GM23338 (cell line): ENCODE results near the gene GPR156. TPM values are rescaled to one million over a fixed set of nuclear protein-coding genes. Genes with fewer than 3 reads are reported as not detected.

Experiments
- ATAC-seq: fragments of 200-7000 bp; cut with Tn5 transposase; 3 replicates; pipeline ENCODE4 v1.9.1; 2020
- DNase-seq: peaks from one replicate; pipeline ENCODE4 v3.0.0-alpha.2; 2015; ENCODE audit warnings: low spot score
- H2AFZ ChIP-seq: fragments of 200-600 bp; sonication (generic); 2 replicates; pipeline ENCODE4 v1.8.0; 2016; ENCODE audit warnings: antibody characterized with exemption, mild to moderate bottlenecking, moderate library complexity
- H3F3A ChIP-seq: fragments of 200-600 bp; sonication (generic); replicated peaks from 2 replicates; pipeline ENCODE4 v1.8.0; 2017; ENCODE audit warnings: antibody characterized with exemption, mixed run types, low read depth
- H3K27ac ChIP-seq: fragments of 200-600 bp; sonication (generic); 2 replicates; pipeline ENCODE4 v1.6.1; 2016; ENCODE audit warnings: low read depth
- H3K27me3 ChIP-seq: fragments of 200-600 bp; sonication (generic); 2 replicates; pipeline ENCODE4 v1.8.0; 2016; ENCODE audit warnings: mild to moderate bottlenecking, mixed run types, moderate library complexity; ENCODE audit not compliant: insufficient read depth
- H3K36me3 ChIP-seq: fragments of 200-600 bp; sonication (generic); 2 replicates; pipeline ENCODE4 v1.8.0; 2016; ENCODE audit warnings: mild to moderate bottlenecking; ENCODE audit not compliant: insufficient read depth
- H3K4me1 ChIP-seq: fragments of 200-600 bp; sonication (generic); 2 replicates; pipeline ENCODE4 v1.8.0; 2016; ENCODE audit warnings: mild to moderate bottlenecking, moderate library complexity; ENCODE audit not compliant: insufficient read depth
- H3K4me2 ChIP-seq: fragments of 200-600 bp; sonication (generic); 2 replicates; pipeline ENCODE4 v1.7.1; 2017; ENCODE audit warnings: mixed run types
- H3K4me3 ChIP-seq: fragments of 200-600 bp; sonication (generic); 2 replicates; pipeline ENCODE4 v1.6.1; 2016; ENCODE audit warnings: mixed run types
- H3K79me2 ChIP-seq: fragments of 200-600 bp; sonication (generic); replicated peaks from 2 replicates; pipeline ENCODE4 v1.8.0; 2017; ENCODE audit warnings: mild to moderate bottlenecking; ENCODE audit not compliant: insufficient read depth
- H3K9me2 ChIP-seq: fragments of 200-600 bp; sonication (generic); 2 replicates; pipeline ENCODE4 v1.8.0; 2017; ENCODE audit not compliant: insufficient read depth
- H4K20me1 ChIP-seq: fragments of 200-600 bp; sonication (generic); replicated peaks from 2 replicates; pipeline ENCODE4 v1.8.0; 2017; ENCODE audit warnings: mild to moderate bottlenecking; ENCODE audit not compliant: insufficient read depth
- H3K27ac Mint-ChIP-seq: 2 replicates; pipeline ENCODE4 v1.8.0; 2020; ENCODE audit warnings: inconsistent platforms, mild to moderate bottlenecking, moderate library complexity, mixed read lengths
- H3K27me3 Mint-ChIP-seq: 3 replicates; pipeline ENCODE4 v1.8.0; 2022; ENCODE audit warnings: low read depth, mild to moderate bottlenecking, moderate library complexity, mixed read lengths, inconsistent platforms; ENCODE audit not compliant: insufficient read depth, poor library complexity
- H3K36me3 Mint-ChIP-seq: 3 replicates; pipeline ENCODE4 v1.8.0; 2021; ENCODE audit warnings: low read depth, mild to moderate bottlenecking, inconsistent platforms, moderate library complexity, mixed read lengths
- H3K4me1 Mint-ChIP-seq: 3 replicates; pipeline ENCODE4 v1.8.0; 2020; ENCODE audit warnings: mild to moderate bottlenecking, inconsistent platforms, mixed read lengths
- H3K4me3 Mint-ChIP-seq: 3 replicates; pipeline ENCODE4 v1.8.0; 2021; ENCODE audit warnings: moderate library complexity, mild to moderate bottlenecking, inconsistent platforms, mixed read lengths
- H3K9me3 Mint-ChIP-seq: 3 replicates; pipeline ENCODE4 v1.8.0; 2020; ENCODE audit warnings: moderate library complexity, mild to moderate bottlenecking, inconsistent platforms, mixed read lengths
- CREB1 ChIP-seq: fragments of 250-450 bp; sonication (Bioruptor Pico); IDR thresholded peaks from 2 replicates; pipeline ENCODE4 v1.5.0; 2020; ENCODE audit warnings: low read depth, mild to moderate bottlenecking, moderate library complexity
- CTCF ChIP-seq, 2 experiments: fragments of 200-600 bp in 1 of 2; sonication (generic) in 1 of 2; conservative IDR thresholded peaks; 2 replicates each; pipeline versions ENCODE4 v1.5.1 to v1.6.1; 2016 to 2017; ENCODE audit warnings: antibody characterized with exemption in 2 of 2, low read depth in 2 of 2, mild to moderate bottlenecking in 2 of 2, moderate library complexity in 1 of 2
- ETS1 ChIP-seq: IDR thresholded peaks from 2 replicates; pipeline ENCODE4 v1.6.1; 2016; ENCODE audit warnings: antibody characterized with exemption
- EZH2 ChIP-seq: fragments of 200-600 bp; sonication (generic); IDR thresholded peaks from one replicate; pipeline ENCODE4 v1.8.0; 2017; ENCODE audit warnings: antibody characterized with exemption, mild to moderate bottlenecking, low read depth; ENCODE audit not compliant: unreplicated experiment
- EZH2phosphoT487 ChIP-seq: fragments of 200-600 bp; sonication (generic); IDR thresholded peaks from one replicate; pipeline ENCODE4 v1.8.1; 2018; ENCODE audit warnings: antibody characterized with exemption; ENCODE audit not compliant: unreplicated experiment
- JUNB ChIP-seq: IDR thresholded peaks from one replicate; pipeline ENCODE4 v1.6.1; 2016; ENCODE audit warnings: antibody characterized with exemption; ENCODE audit not compliant: unreplicated experiment
- NANOG ChIP-seq: IDR thresholded peaks from 2 replicates; pipeline ENCODE4 v1.6.1; 2016; ENCODE audit warnings: antibody characterized with exemption, borderline replicate concordance
- POLR2AphosphoS5 ChIP-seq: IDR thresholded peaks from 2 replicates; pipeline ENCODE4 v1.6.1; 2016; ENCODE audit warnings: antibody characterized with exemption, low read depth
- REST ChIP-seq: IDR thresholded peaks from one replicate; pipeline ENCODE4 v1.6.1; 2018; ENCODE audit warnings: antibody characterized with exemption; ENCODE audit not compliant: unreplicated experiment
- STAT1 ChIP-seq: IDR thresholded peaks from one replicate; pipeline ENCODE4 v1.6.1; 2016; ENCODE audit warnings: antibody characterized with exemption; ENCODE audit not compliant: unreplicated experiment
- ZNF114 ChIP-seq: fragments of 250-450 bp; sonication (Bioruptor Pico); IDR thresholded peaks from 2 replicates; pipeline ENCODE4 v1.5.0; 2020; ENCODE audit warnings: mild to moderate bottlenecking, moderate library complexity
- ZNF331 ChIP-seq: fragments of 250-450 bp; sonication (Bioruptor Pico); IDR thresholded peaks from 2 replicates; pipeline ENCODE4 v1.5.0; 2020; ENCODE audit warnings: low read depth, mild to moderate bottlenecking, moderate library complexity
- ZNF462 ChIP-seq: fragments of 250-450 bp; sonication (Bioruptor Pico); IDR thresholded peaks from 2 replicates; pipeline ENCODE4 v1.5.0; 2020; ENCODE audit warnings: mild to moderate bottlenecking, moderate library complexity
- polyA plus RNA-seq: library from polyadenylated mRNA; unstranded; fragments of >200 nt; fragmentation: Nextera tagmentation; extraction: Ambion mirVana; gene quantifications from 2 replicates; pipeline ENCODE4 v1.2.1, GENCODE V29; 2016
- total RNA-seq: library from RNA; depleted of rRNA; stranded (reverse); fragments of >200 nt; shearing (Covaris generic); gene quantifications from 2 replicates; pipeline ENCODE4 v1.2.3, GENCODE V29; 2014

GPR156 gene
- total and polyA plus RNA-seq, 2 experiments from 2014 or later: 0.50 to 2.5 TPM

GRCh38 chr3:120173056-120173675 is 111.9 kb downstream of the GPR156 start:
- Mint-ChIP-seq H3K4me1 (peaks cover 12% of the 10 kb centered on the region), H3K27ac (no peak overlapping the region), H3K4me3 (no peak overlapping the region), H3K9me3 (no peaks in the 10 kb centered on the region), H3K27me3 (peaks cover 3% of the 10 kb centered on the region), H3K36me3 (no peaks in the 10 kb centered on the region)
- H3K27ac ChIP-seq: no peak overlapping the region
- peaks cover 10% of the 10 kb centered on the region for H3K4me1 ChIP-seq
- no peaks in the 10 kb centered on the region for H3K27me3 ChIP-seq
- H3K4me3 ChIP-seq: no peak overlapping the region
- H3K79me2 ChIP-seq: no peaks in the 10 kb centered on the region
- no peak overlapping the region for H3K4me2 ChIP-seq
- TF ChIP-seq POLR2AphosphoS5: no peak
- TF ChIP-seq ETS1: no peak
- no peak for TF ChIP-seq REST
- TF ChIP-seq STAT1: no peak
- no peak for TF ChIP-seq CTCF (conservative IDR thresholded peaks at IDR 0.05; ENCODE audit: low read depth in 2 of 2)
- TF ChIP-seq NANOG: no peak
- no peak for TF ChIP-seq ZNF114 (CRISPR knock-in tag)
- no peak for TF ChIP-seq CREB1 (CRISPR knock-in tag)
- no peak for TF ChIP-seq ZNF462 (CRISPR knock-in tag)
- TF ChIP-seq ZNF331 (CRISPR knock-in tag): no peak
- no peak for TF ChIP-seq EZH2phosphoT487
- TF ChIP-seq JUNB: no peak
- TF ChIP-seq EZH2: no peak
- no peak overlapping the region for H2AFZ ChIP-seq
- H3K36me3 ChIP-seq: no peaks in the 10 kb centered on the region
- DNase-seq (no peak), ATAC-seq (no peak)
- H3F3A ChIP-seq: no peaks in the 10 kb centered on the region
- H3K9me2 ChIP-seq: no peaks in the 10 kb centered on the region
- no peaks in the 10 kb centered on the region for H4K20me1 ChIP-seq
